ENCODE results near the gene ACTRT2.

DNA sequence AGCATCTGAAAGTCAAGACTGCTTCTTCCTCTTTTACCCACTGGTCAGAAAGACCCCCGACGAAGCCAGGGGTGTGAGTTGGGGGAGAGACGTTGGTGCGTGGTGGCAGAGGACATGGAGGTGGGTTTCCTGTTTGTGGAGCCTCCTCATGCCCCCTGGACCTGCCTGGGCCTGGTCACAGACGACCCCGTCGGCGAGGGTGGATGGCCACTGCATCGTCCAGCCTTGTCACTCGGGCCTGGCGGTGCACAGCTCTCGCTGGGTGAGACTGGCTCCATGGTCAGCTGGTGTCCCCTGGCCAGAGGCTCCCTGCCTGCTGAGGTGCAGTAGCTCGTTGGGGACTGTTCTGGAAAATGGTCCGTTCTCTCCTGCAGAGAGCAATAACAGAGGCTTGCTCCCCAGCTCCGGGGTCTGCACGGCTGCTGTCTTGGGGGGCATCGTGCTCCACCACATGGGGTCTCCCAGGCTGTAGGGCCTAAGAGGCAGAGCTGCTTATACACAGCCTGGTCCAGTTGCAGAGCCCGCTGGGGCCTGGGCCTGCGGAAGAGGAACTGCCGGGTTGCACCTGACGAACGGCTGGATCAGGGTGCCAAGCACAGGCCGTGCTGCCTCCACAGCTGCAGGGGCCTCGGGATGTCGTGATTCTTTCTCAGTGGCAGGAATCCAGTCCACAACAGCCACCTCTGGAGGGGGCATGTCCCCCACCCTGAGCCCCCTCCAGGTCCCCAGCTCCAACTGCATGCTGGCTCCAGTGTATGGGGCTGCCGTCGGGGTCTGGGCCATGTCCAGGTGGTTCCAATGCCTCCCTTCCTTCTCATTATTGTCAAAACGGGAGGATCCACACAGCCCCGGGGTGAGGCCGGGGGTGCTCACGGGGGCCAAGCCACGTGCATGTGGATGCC is 18.0 kb upstream of the ACTRT2 start:
- TF ChIP-seq, protein P1, sequence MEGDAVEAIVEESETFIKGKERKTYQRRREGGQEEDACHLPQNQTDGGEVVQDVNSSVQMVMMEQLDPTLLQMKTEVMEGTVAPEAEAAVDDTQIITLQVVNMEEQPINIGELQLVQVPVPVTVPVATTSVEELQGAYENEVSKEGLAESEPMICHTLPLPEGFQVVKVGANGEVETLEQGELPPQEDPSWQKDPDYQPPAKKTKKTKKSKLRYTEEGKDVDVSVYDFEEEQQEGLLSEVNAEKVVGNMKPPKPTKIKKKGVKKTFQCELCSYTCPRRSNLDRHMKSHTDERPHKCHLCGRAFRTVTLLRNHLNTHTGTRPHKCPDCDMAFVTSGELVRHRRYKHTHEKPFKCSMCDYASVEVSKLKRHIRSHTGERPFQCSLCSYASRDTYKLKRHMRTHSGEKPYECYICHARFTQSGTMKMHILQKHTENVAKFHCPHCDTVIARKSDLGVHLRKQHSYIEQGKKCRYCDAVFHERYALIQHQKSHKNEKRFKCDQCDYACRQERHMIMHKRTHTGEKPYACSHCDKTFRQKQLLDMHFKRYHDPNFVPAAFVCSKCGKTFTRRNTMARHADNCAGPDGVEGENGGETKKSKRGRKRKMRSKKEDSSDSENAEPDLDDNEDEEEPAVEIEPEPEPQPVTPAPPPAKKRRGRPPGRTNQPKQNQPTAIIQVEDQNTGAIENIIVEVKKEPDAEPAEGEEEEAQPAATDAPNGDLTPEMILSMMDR (IDR thresholded peaks at IDR 0.05) = no peak
- TF ChIP-seq POLR2A (IDR thresholded peaks at IDR 0.05) = no peak
